Smooth muscle cell (in vitro differentiated cells): ENCODE data around the gene TJP2. TPM values are rescaled to one million over a fixed set of nuclear protein-coding genes. Genes with fewer than 3 reads are reported as not detected.

Experiments used
- DNase-seq: peaks from one replicate; lab custom pipeline; 2025; ENCODE audit not compliant: unreplicated experiment; lab: John Stamatoyannopoulos, UW
- H2AFZ ChIP-seq: fragments of 200-600 bp; sonication (generic); 2 replicates; pipeline ENCODE4 v1.6.0; 2016; ENCODE audit warnings: antibody characterized with exemption, low read depth, mild to moderate bottlenecking
- H3F3A ChIP-seq: fragments of 200-600 bp; sonication (generic); 2 replicates; pipeline ENCODE4 v1.6.0; 2017; ENCODE audit warnings: antibody characterized with exemption, low read depth
- H3K27ac ChIP-seq: fragments of 200-600 bp; sonication (generic); 2 replicates; pipeline ENCODE4 v1.5.1; 2016; ENCODE audit warnings: low read depth, mild to moderate bottlenecking
- H3K27me3 ChIP-seq: fragments of 200-600 bp; sonication (generic); 2 replicates; pipeline ENCODE4 v1.6.1; 2016; ENCODE audit warnings: low read depth, mild to moderate bottlenecking
- H3K36me3 ChIP-seq: fragments of 200-600 bp; sonication (generic); 2 replicates; pipeline ENCODE4 v1.5.1; 2016; ENCODE audit warnings: low read depth
- H3K4me1 ChIP-seq: fragments of 200-600 bp; sonication (generic); 2 replicates; pipeline ENCODE4 v1.5.1; 2016; ENCODE audit warnings: low read depth
- H3K4me2 ChIP-seq: fragments of 200-600 bp; sonication (generic); 2 replicates; pipeline ENCODE4 v1.6.0; 2016; ENCODE audit warnings: mild to moderate bottlenecking
- H3K4me3 ChIP-seq: fragments of 200-600 bp; sonication (generic); 2 replicates; pipeline ENCODE4 v1.5.1; 2016; ENCODE audit warnings: mild to moderate bottlenecking
- H3K79me2 ChIP-seq: fragments of 200-600 bp; sonication (generic); 2 replicates; pipeline ENCODE4 v1.6.0; 2016; ENCODE audit warnings: low read depth, mild to moderate bottlenecking
- H3K9ac ChIP-seq: fragments of 200-600 bp; sonication (generic); 2 replicates; pipeline ENCODE4 v1.6.0; 2016; ENCODE audit warnings: low read depth
- H3K9me3 ChIP-seq: fragments of 200-600 bp; sonication (generic); replicated peaks from 2 replicates; pipeline ENCODE4 v1.5.1; 2016; ENCODE audit warnings: low read depth
- H4K20me1 ChIP-seq: fragments of 200-600 bp; sonication (generic); 2 replicates; pipeline ENCODE4 v1.6.0; 2016; ENCODE audit warnings: low read depth
- CTCF ChIP-seq: fragments of 200-600 bp; sonication (generic); IDR thresholded peaks from 2 replicates; pipeline ENCODE4 v1.5.1; 2017; ENCODE audit warnings: borderline replicate concordance, mild to moderate bottlenecking, antibody characterized with exemption; ENCODE audit not compliant: insufficient read depth, poor library complexity, severe bottlenecking
- WGBS: methylation state at CpG from one replicate; pipeline ENCODE4 v1.1.7; 2016; ENCODE audit warnings: low lambda C conversion rate; 5-methylcytosine and 5-hydroxymethylcytosine counted together
- polyA plus RNA-seq: library from polyadenylated mRNA; unstranded; fragments of >200 nt; fragmentation: Nextera tagmentation; extraction: Ambion mirVana; gene quantifications from 2 replicates; pipeline ENCODE4 v1.2.1, GENCODE V29; 2016
- total RNA-seq: library from RNA; depleted of rRNA; stranded (reverse); fragments of >200 nt; gene quantifications from 2 replicates; pipeline ENCODE4 v1.2.3, GENCODE V29; 2014

The TJP2 gene
- total and polyA plus RNA-seq, 2 experiments from 2014 or later, result 14.9 to 48.4 TPM

- no peak for TF ChIP-seq CTCF
- no peaks in the 10 kb centered on the region for H3K9me3 ChIP-seq
- H3K4me3 ChIP-seq, result no peak overlapping the region
- H3K27me3 ChIP-seq, result no peaks in the 10 kb centered on the region
- WGBS, result 94% methylated on average over 4 of the region's 4 CpGs
- H2AFZ ChIP-seq, result no peak overlapping the region
- no peaks in the 10 kb centered on the region for H3K79me2 ChIP-seq
- no peak for DNase-seq
- H3K36me3 ChIP-seq, result no peaks in the 10 kb centered on the region
- peaks cover 4% of the 10 kb centered on the region for H4K20me1 ChIP-seq
- H3K4me2 ChIP-seq, result no peak overlapping the region
- H3K9ac ChIP-seq, result no peak overlapping the region
- H3K4me1 ChIP-seq, result peaks cover 17% of the 10 kb centered on the region
- H3K27ac ChIP-seq, result peak overlapping the region; percentile 72
- peaks cover 7% of the 10 kb centered on the region for H3F3A ChIP-seq
These were observed 41.7 kb upstream of the TJP2 start for GRCh38 chr9:69132361-69132760.

GRCh38 chr9:69134412-69134811 is 39.7 kb upstream of the TJP2 start:
- H3K4me1 ChIP-seq, result peaks cover 17% of the 10 kb centered on the region
- H3F3A ChIP-seq, result peaks cover 7% of the 10 kb centered on the region
- H3K4me2 ChIP-seq, result no peak overlapping the region
- WGBS, result 93% methylated on average over 6 of the region's 6 CpGs
- no peaks in the 10 kb centered on the region for H3K79me2 ChIP-seq
- H3K4me3 ChIP-seq, result no peak overlapping the region
- no peaks in the 10 kb centered on the region for H3K9me3 ChIP-seq
- H3K27me3 ChIP-seq, result no peaks in the 10 kb centered on the region
- no peak overlapping the region for H2AFZ ChIP-seq
- H4K20me1 ChIP-seq, result peaks cover 4% of the 10 kb centered on the region
- no peak overlapping the region for H3K9ac ChIP-seq
- no peaks in the 10 kb centered on the region for H3K36me3 ChIP-seq
- no peak for DNase-seq
- TF ChIP-seq CTCF, result no peak
- no peak overlapping the region for H3K27ac ChIP-seq

GRCh38 chr9:69136185-69136584 is 37.9 kb upstream of the TJP2 start:
- Histone ChIP-seq H3K4me2 (no peak overlapping the region), H2AFZ (no peak overlapping the region), H3F3A (peaks cover 7% of the 10 kb centered on the region), H3K36me3 (no peaks in the 10 kb centered on the region), H4K20me1 (peaks cover 4% of the 10 kb centered on the region), H3K79me2 (no peaks in the 10 kb centered on the region), H3K4me3 (no peak overlapping the region), H3K27ac (no peak overlapping the region), H3K4me1 (peaks cover 14% of the 10 kb centered on the region), H3K9ac (no peak overlapping the region), H3K9me3 (no peaks in the 10 kb centered on the region), H3K27me3 (no peaks in the 10 kb centered on the region)
- WGBS, result 94% methylated on average over 2 of the region's 2 CpGs
- no peak for DNase-seq
- no peak for TF ChIP-seq CTCF

- no peak for TF ChIP-seq CTCF
- H3K27me3 ChIP-seq, result no peaks in the 10 kb centered on the region
- no peaks in the 10 kb centered on the region for H3K9me3 ChIP-seq
- no peak overlapping the region for H3K9ac ChIP-seq
- H3F3A ChIP-seq, result peaks cover 5% of the 10 kb centered on the region
- H4K20me1 ChIP-seq, result peaks cover 4% of the 10 kb centered on the region
- whole genome bisulfite sequencing, result 82% methylated on average over 7 of the region's 7 CpGs
- peaks cover 8% of the 10 kb centered on the region for H3K4me1 ChIP-seq
- no peaks in the 10 kb centered on the region for H3K79me2 ChIP-seq
- no peak overlapping the region for H3K4me3 ChIP-seq
- no peak overlapping the region for H3K27ac ChIP-seq
- DNase-seq, result no peak
- H3K36me3 ChIP-seq, result no peaks in the 10 kb centered on the region
- H2AFZ ChIP-seq, result no peak overlapping the region
- no peak overlapping the region for H3K4me2 ChIP-seq
These were observed 37.3 kb upstream of the TJP2 start for GRCh38 chr9:69136779-69137178.
